Fibroblast of skin of scalp (primary cell): ENCODE results near the gene LMBR1.

Source experiments
- DNase-seq: peaks from one replicate; pipeline ENCODE4 v3.0.0-alpha.2; 2013

The LMBR1 gene

GRCh38 chr7:156691764-156692163 lies 201.2 kb downstream of the LMBR1 start:
- no peak for DNase-seq

- no peak for DNase-seq
These were observed 208.3 kb downstream of the LMBR1 start for GRCh38 chr7:156684661-156685060.

GRCh38 chr7:156684251-156684650 lies 208.7 kb downstream of the LMBR1 start:
- no peak for DNase-seq

GRCh38 chr7:156682928-156683327 lies 210.1 kb downstream of the LMBR1 start:
- no peak for DNase-seq

- DNase-seq, result no peak
These were observed 212.7 kb downstream of the LMBR1 start for GRCh38 chr7:156680281-156680680.

- no peak for DNase-seq
These were observed 215.5 kb downstream of the LMBR1 start for GRCh38 chr7:156677374-156678054.

GRCh38 chr7:156676263-156676662 lies 216.7 kb downstream of the LMBR1 start:
- no peak for DNase-seq

GRCh38 chr7:156675721-156676120 lies 217.3 kb downstream of the LMBR1 start:
- DNase-seq, result no peak

GRCh38 chr7:156673902-156674301 lies 219.1 kb downstream of the LMBR1 start:
- DNase-seq, result no peak

GRCh38 chr7:156673454-156673853 lies 219.5 kb downstream of the LMBR1 start:
- no peak for DNase-seq

- no peak for DNase-seq
These were observed 223.8 kb downstream of the LMBR1 start for GRCh38 chr7:156669035-156669828.

- no peak for DNase-seq
These were observed 224.7 kb downstream of the LMBR1 start for GRCh38 chr7:156668130-156668741.

GRCh38 chr7:156667110-156667426 lies 225.9 kb downstream of the LMBR1 start:
- no peak for DNase-seq

- no peak for DNase-seq
These were observed 226.4 kb downstream of the LMBR1 start for GRCh38 chr7:156666368-156667109.

GRCh38 chr7:156665101-156665500 lies 227.9 kb downstream of the LMBR1 start:
- DNase-seq, result no peak

GRCh38 chr7:156662277-156662676 lies 230.7 kb downstream of the LMBR1 start:
- DNase-seq, result no peak

- no peak for DNase-seq
These were observed 231.3 kb downstream of the LMBR1 start for GRCh38 chr7:156661637-156662036.

GRCh38 chr7:156659961-156660360 lies 233.0 kb downstream of the LMBR1 start:
- no peak for DNase-seq

- no peak for DNase-seq
These were observed 233.8 kb downstream of the LMBR1 start for GRCh38 chr7:156659203-156659602.

- no peak for DNase-seq
These were observed 235.3 kb downstream of the LMBR1 start for GRCh38 chr7:156657681-156658080.

GRCh38 chr7:156656598-156656997 lies 236.4 kb downstream of the LMBR1 start:
- DNase-seq, result no peak

- no peak for DNase-seq
These were observed 237.0 kb downstream of the LMBR1 start for GRCh38 chr7:156655983-156656382.

GRCh38 chr7:156655251-156655650 lies 237.7 kb downstream of the LMBR1 start:
- no peak for DNase-seq
